Calu3 (cell line): Measurements from ENCODE around the gene PIRT. TPM values are rescaled to one million over a fixed set of nuclear protein-coding genes. Genes with fewer than 3 reads are reported as not detected.

Experiments used
- BruUV-seq: library from RNA; stranded (reverse); fragments of 400-500 nt; replicated peaks from 2 replicates; lab custom pipeline; 2021; lab: Mats Ljungman, UMichigan
- CTCF ChIA-PET: fragments of 300-600 bp; sonication (Branson Sonifier 250); formaldehyde crosslinking; loops from one replicate; lab custom pipeline; 2022; ENCODE audit warnings: antibody characterized with exemption; lab: Charles Lee
- DNase-seq: peaks from one replicate; pipeline ENCODE4 v3.0.0; 2022
- H3K27ac Mint-ChIP-seq: one replicate; pipeline ENCODE4 v1.8.0; 2022; ENCODE audit warnings: mixed read lengths; ENCODE audit not compliant: unreplicated experiment
- H3K27me3 Mint-ChIP-seq: one replicate; pipeline ENCODE4 v1.8.0; 2022; ENCODE audit warnings: mixed read lengths; ENCODE audit not compliant: unreplicated experiment
- H3K36me3 Mint-ChIP-seq: one replicate; pipeline ENCODE4 v1.8.0; 2022; ENCODE audit warnings: mild to moderate bottlenecking, moderate library complexity, mixed read lengths; ENCODE audit not compliant: insufficient read depth, unreplicated experiment
- H3K4me1 Mint-ChIP-seq: one replicate; pipeline ENCODE4 v1.8.0; 2022; ENCODE audit warnings: mild to moderate bottlenecking, low read depth, mixed read lengths; ENCODE audit not compliant: unreplicated experiment
- H3K4me3 Mint-ChIP-seq: one replicate; pipeline ENCODE4 v1.8.0; 2022; ENCODE audit warnings: mild to moderate bottlenecking, low read depth, moderate library complexity, mixed read lengths; ENCODE audit not compliant: unreplicated experiment
- H3K9me3 Mint-ChIP-seq: one replicate; pipeline ENCODE4 v1.8.0; 2022; ENCODE audit warnings: low read depth, mixed read lengths; ENCODE audit not compliant: unreplicated experiment
- intact Hi-C: fragments of 100-400 bp; cut with micrococcal nuclease; formaldehyde crosslinking; loops from one replicate; pipeline ENCODE4 v1.10.0; 2022; ENCODE audit not compliant: unreplicated experiment
- total RNA-seq: library from RNA; stranded (reverse); gene quantifications from 2 replicates; pipeline ENCODE4 v1.2.3, GENCODE V29; 2022
- TF ChIP-seq, protein P1 (sequence below): fragments of 200-600 bp; IDR thresholded peaks from one replicate; pipeline ENCODE4 v1.8.0; 2022; ENCODE audit warnings: antibody characterized with exemption; ENCODE audit not compliant: unreplicated experiment

PIRT gene
- total RNA-seq, 1 experiment from 2014 or later, result not detected

DNA sequence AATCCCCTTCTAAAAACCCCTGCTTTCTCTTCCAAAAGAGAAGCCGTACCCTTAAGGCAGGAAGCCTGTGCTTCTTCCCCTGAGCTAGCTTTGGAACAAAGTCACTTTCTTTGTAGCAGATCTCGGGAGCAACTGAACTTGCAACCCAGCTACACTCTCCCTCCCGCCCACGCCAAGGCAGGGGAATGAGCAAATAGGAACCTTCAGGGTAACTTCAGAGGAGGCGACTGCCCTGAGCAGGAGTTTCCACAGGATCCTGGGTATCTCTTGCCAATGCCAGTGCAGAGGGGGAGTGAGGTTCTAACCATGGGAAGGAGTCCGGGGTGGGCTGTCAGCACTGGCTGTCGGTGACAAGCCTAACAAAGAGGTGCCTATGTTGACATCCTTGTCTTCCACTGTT lies 5.9 kb upstream of the PIRT start:
- BruUV-seq, result no TSS peak
- Mint-ChIP-seq H3K4me3 (no peak overlapping the region), H3K4me1 (peaks cover 20% of the 10 kb centered on the region), H3K36me3 (peaks cover 5% of the 10 kb centered on the region), H3K9me3 (no peaks in the 10 kb centered on the region), H3K27ac (no peak overlapping the region), H3K27me3 (peaks cover 16% of the 10 kb centered on the region)
- CTCF ChIA-PET, result interaction anchor here (0.7 to 2.9 kb wide), 2 partner anchors 107 to 223 kb away, joined by 5 to 34 read pairs; no protein-coding TSS in a partner anchor
- intact Hi-C loops, result loop anchor here (10.0 kb wide), 2 partner anchors 69 to 199 kb away; no protein-coding TSS in a partner anchor
- TF ChIP-seq, protein P1, sequence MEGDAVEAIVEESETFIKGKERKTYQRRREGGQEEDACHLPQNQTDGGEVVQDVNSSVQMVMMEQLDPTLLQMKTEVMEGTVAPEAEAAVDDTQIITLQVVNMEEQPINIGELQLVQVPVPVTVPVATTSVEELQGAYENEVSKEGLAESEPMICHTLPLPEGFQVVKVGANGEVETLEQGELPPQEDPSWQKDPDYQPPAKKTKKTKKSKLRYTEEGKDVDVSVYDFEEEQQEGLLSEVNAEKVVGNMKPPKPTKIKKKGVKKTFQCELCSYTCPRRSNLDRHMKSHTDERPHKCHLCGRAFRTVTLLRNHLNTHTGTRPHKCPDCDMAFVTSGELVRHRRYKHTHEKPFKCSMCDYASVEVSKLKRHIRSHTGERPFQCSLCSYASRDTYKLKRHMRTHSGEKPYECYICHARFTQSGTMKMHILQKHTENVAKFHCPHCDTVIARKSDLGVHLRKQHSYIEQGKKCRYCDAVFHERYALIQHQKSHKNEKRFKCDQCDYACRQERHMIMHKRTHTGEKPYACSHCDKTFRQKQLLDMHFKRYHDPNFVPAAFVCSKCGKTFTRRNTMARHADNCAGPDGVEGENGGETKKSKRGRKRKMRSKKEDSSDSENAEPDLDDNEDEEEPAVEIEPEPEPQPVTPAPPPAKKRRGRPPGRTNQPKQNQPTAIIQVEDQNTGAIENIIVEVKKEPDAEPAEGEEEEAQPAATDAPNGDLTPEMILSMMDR, result no peak
- peak; percentile 4 for DNase-seq

DNA sequence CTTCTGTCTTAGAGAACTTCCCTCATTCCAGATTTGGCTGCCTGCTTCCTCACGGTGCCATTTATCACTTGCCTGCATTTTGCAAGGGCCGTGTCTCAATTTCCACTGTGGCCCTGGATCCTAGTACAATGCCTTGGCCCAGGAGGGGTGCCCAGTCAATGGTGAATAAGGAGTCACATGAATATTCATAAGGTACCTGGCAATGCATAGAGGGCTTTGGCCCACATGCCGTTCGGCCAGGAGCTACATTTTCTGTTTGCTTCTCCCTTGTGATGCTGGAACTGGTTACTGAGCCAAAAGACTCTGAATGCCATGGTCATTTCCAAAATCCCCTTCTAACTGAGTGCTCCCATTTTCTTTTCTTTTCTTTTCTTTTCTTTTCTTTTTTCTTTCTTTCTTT lies 4.8 kb upstream of the PIRT start:
- no TSS peak for BruUV-seq
- peaks cover 5% of the 10 kb centered on the region for H3K36me3 Mint-ChIP-seq
- H3K4me3 Mint-ChIP-seq, result no peak overlapping the region
- peaks cover 16% of the 10 kb centered on the region for H3K27me3 Mint-ChIP-seq
- CTCF ChIA-PET, result interaction anchor here (2.9 kb wide), 1 partner anchor 106 kb away, joined by 34 read pairs; no protein-coding TSS in a partner anchor
- no peak for DNase-seq
- intact Hi-C loops, result loop anchor here (10.0 kb wide), 2 partner anchors 68 to 198 kb away; no protein-coding TSS in a partner anchor
- H3K9me3 Mint-ChIP-seq, result no peaks in the 10 kb centered on the region
- peaks cover 20% of the 10 kb centered on the region for H3K4me1 Mint-ChIP-seq
- TF ChIP-seq, protein P1, result no peak
- H3K27ac Mint-ChIP-seq, result no peak overlapping the region

DNA sequence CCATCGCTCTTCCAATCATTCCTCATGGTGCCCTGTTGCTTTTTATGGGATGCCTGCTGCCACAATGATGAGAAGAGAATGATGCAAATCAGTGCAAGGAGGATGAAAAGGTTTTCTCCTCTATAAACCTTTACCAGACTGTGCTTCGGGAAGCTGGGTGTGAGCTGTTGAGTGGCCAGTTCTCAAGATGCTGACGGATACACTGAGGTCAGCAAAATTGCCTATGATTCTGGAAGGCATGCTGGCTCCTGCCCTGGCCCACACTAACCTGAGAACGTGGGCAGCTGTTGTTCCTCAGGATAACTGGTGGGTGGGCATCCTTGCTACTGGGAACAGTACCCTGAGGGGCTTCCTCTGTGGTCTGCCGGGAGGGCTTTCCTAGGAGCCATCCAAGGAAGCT lies 795 bp upstream of the PIRT start:
- TF ChIP-seq, protein P1, result no peak
- CTCF ChIA-PET, result no interaction called here
- intact Hi-C loops, result no loop called here
- Mint-ChIP-seq H3K27me3 (no peaks in the 10 kb centered on the region), H3K4me1 (peaks cover 6% of the 10 kb centered on the region), H3K4me3 (no peak overlapping the region), H3K27ac (no peak overlapping the region), H3K36me3 (no peaks in the 10 kb centered on the region), H3K9me3 (no peaks in the 10 kb centered on the region)
- DNase-seq, result no peak
- BruUV-seq, result no TSS peak

DNA sequence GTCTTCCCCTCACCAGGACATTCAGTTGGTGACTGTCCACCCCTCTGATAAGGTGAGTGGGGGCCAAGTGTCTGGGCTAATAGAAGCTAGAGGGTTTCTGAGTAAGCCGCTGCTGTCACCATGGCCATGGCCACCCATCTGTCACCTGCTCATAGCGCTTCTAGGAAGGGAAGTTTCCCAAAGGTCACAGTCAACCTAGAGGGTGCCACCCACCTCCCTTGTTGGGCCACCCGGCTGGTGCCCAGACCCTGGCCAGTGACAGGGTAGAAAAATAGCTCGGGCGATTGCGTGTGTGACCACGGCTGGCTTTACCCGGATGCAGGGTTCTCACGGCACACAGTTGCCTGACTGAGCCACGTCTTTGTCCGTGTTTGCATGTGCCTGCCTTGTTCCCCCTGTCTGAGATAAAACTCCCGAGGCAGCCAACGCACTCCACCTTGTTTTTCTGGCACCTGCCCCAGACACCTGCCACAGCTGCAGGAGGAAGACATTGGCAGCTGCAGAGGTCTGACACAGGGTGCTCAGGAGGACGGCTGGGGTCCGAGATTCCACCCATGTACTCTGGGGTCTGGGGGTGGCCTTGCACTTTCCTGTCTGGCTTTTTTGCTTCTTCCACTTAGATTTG lies 809 bp downstream of the PIRT start:
- no TSS peak for BruUV-seq
- CTCF ChIA-PET, result no interaction called here
- H3K27me3 Mint-ChIP-seq, result no peaks in the 10 kb centered on the region
- no peaks in the 10 kb centered on the region for H3K4me1 Mint-ChIP-seq
- TF ChIP-seq, protein P1, result no peak
- no peak overlapping the region for H3K27ac Mint-ChIP-seq
- intact Hi-C loops, result no loop called here
- no peak overlapping the region for H3K4me3 Mint-ChIP-seq
- DNase-seq, result no peak
- H3K9me3 Mint-ChIP-seq, result no peaks in the 10 kb centered on the region
- H3K36me3 Mint-ChIP-seq, result no peaks in the 10 kb centered on the region
